ENCODE data around the gene DSCAM. TPM values are rescaled to one million over a fixed set of nuclear protein-coding genes. Genes with fewer than 3 reads are reported as not detected.

Gene DSCAM
- total and polyA plus RNA-seq, 2 donors (not counting 3 experiments of a cell fraction or from before 2014, with no cell fraction given) = not detected

- TF ChIP-seq GATA2 (IDR thresholded peaks at IDR 0.05; ENCODE audit: insufficient read depth, insufficient read length, low read depth, low read length) (no peak), POLR2A (IDR thresholded peaks at IDR 0.05; ENCODE audit: low read depth, low read length) (no peak), POLR2AphosphoS5 (IDR thresholded peaks at IDR 0.05; ENCODE audit: insufficient read depth, low read depth, low read length) (no peak), MYC (IDR thresholded peaks at IDR 0.05; ENCODE audit: low read depth, low read length) (no peak), FOS (IDR thresholded peaks at IDR 0.05; ENCODE audit: borderline replicate concordance, insufficient read depth, low read length) (no peak), EZH2 (IDR thresholded peaks at IDR 0.05; ENCODE audit: borderline replicate concordance, low read depth, low read length, severe bottlenecking) (no peak)
- TF ChIP-seq, protein P1, sequence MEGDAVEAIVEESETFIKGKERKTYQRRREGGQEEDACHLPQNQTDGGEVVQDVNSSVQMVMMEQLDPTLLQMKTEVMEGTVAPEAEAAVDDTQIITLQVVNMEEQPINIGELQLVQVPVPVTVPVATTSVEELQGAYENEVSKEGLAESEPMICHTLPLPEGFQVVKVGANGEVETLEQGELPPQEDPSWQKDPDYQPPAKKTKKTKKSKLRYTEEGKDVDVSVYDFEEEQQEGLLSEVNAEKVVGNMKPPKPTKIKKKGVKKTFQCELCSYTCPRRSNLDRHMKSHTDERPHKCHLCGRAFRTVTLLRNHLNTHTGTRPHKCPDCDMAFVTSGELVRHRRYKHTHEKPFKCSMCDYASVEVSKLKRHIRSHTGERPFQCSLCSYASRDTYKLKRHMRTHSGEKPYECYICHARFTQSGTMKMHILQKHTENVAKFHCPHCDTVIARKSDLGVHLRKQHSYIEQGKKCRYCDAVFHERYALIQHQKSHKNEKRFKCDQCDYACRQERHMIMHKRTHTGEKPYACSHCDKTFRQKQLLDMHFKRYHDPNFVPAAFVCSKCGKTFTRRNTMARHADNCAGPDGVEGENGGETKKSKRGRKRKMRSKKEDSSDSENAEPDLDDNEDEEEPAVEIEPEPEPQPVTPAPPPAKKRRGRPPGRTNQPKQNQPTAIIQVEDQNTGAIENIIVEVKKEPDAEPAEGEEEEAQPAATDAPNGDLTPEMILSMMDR (IDR thresholded peaks at IDR 0.05; ENCODE audit: extremely low read depth in 1 of 2, insufficient read depth in 1 of 2, low read depth in 1 of 2, low read length in 2 of 2) = no peak
- TF ChIP-seq, protein P2, sequence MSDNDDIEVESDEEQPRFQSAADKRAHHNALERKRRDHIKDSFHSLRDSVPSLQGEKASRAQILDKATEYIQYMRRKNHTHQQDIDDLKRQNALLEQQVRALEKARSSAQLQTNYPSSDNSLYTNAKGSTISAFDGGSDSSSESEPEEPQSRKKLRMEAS (IDR thresholded peaks at IDR 0.05; ENCODE audit: insufficient read depth, insufficient read length) = no peak
- dilution Hi-C loops (cut with MboI; ENCODE audit: extremely low pct_ligation_motif_present, low sequenced_read_pairs) (no loop called here), intact Hi-C loops (cut with micrococcal nuclease) (no loop called here)
- Histone ChIP-seq H3K9me1 (replicated peaks; ENCODE audit: control insufficient read depth, extremely low read depth, insufficient read depth, low read length) (no peaks in the 10 kb centered on the region), H3K27me3 (ENCODE audit: control insufficient read depth in 2 of 2, insufficient read depth in 2 of 2, low read length in 2 of 2) (no peaks in the 10 kb centered on the region), H3K9me3 (replicated peaks; ENCODE audit: control insufficient read depth, insufficient read depth, low read length) (peaks cover 9% of the 10 kb centered on the region), H3K4me3 (replicated peaks in 1 of 3; ENCODE audit: insufficient read depth in 1 of 3, low read depth in 1 of 3, low read length in 3 of 3) (no peak overlapping the region), H3K4me1 (ENCODE audit: control insufficient read depth, extremely low read depth, insufficient read depth, low read length) (no peaks in the 10 kb centered on the region), H3K36me3 (ENCODE audit: control insufficient read depth in 2 of 2, extremely low read depth in 1 of 2, insufficient read depth in 2 of 2, low read length in 2 of 2) (no peaks in the 10 kb centered on the region), H3K27ac (ENCODE audit: insufficient read depth, low read depth, low read length) (no peak overlapping the region), H3K9ac (replicated peaks; ENCODE audit: extremely low read depth, insufficient read depth, low read length) (no peak overlapping the region), H3K79me2 (ENCODE audit: control insufficient read depth, insufficient read depth, low read length) (no peaks in the 10 kb centered on the region), H2AFZ (ENCODE audit: low read depth, low read length) (no peak overlapping the region), H4K20me1 (replicated peaks; ENCODE audit: control insufficient read depth, extremely low read depth, insufficient read depth, low read length) (no peaks in the 10 kb centered on the region), H3K4me2 (ENCODE audit: insufficient read depth, low read length) (no peak overlapping the region)
- CTCF ChIA-PET = no interaction called here
- FAIRE-seq (no peak), DNase-seq (ENCODE audit: low read depth, low spot score) (no peak)
- no TSS peak for BruUV-seq (replicated peaks)
- POLR2A ChIA-PET = no interaction called here
Observed at GRCh38 chr21:40271164-40271563, 575.8 kb downstream of the DSCAM start.
